Skin of body (tissue), 2 donors: ENCODE results near the gene ISOC2. TPM values are rescaled to one million over a fixed set of nuclear protein-coding genes. Genes with fewer than 3 reads are reported as not detected.
"Not testable (repeated sequence)": the region's sequence is repeated elsewhere in the genome, so short reads cannot be mapped to it uniquely, and the experiment has no call there.

Experiments
- DNase-seq: peaks from one replicate; lab custom pipeline; 2025; lab: John Stamatoyannopoulos, UW
- total RNA-seq: library from RNA; depleted of rRNA; stranded (reverse); fragments of >200 nt; gene quantifications from one replicate; pipeline ENCODE4 v1.2.3, GENCODE V29; 2014

The ISOC2 gene
- total RNA-seq, 1 donor from 2014 or later = 23.0 TPM

GRCh38 chr19:55460670-55461258 is 678 bp downstream of the ISOC2 start:
- DNase-seq = peak; percentile 75

DNA sequence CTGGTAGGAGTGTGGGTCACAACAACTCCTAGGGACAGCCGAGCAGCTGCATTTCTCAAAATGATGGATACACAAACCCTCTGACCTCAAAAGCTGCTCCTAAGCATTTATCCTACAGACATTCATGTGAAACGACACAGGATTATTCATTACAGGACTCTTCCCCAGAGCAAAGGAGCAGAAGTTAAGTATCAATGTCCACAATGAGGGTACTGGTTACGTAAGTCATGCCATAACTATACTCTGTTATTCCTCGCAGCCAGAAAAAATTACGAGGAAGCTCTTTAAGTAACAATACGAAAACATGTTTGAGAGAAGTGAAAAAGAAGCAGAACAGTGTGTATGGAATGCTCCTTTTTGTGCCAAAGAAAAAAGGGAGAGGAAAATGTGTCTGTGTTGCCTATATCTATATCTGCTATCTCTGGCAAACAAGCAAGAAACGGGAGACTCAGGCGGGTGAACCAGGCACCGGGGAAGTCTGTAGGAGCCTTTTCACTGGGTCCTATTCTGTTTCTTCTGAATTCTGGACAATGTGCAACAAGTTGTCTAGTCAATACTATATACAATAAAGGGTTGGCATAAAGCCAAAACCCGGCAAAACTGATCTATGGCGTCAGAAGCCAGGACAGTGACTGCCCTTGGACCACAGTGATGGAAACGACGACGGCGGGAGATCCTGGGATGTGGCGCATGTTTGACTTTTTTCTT is 1.3 kb downstream of the ISOC2 start:
- peak; percentile 55 for DNase-seq

DNA sequence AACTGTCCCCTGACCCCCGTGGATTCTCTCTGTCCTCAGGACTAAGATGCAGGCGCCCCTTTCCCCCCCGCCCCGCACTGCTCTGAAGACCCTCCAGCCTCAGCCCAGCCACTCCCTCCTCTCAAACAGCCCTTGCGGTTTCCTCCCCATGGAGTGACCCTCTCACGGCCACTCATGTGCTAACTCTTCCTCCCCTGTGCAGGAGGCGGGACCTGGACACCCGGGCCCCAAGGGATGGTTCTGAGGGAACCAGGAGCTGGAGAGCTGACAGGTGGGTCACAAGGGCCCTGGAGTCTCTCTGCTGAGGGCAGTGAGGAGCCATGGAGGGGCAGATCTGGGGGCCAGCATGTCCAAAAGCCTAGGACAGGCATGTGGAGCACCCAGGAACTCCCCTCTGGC is 1.9 kb downstream of the ISOC2 start:
- DNase-seq = no peak

DNA sequence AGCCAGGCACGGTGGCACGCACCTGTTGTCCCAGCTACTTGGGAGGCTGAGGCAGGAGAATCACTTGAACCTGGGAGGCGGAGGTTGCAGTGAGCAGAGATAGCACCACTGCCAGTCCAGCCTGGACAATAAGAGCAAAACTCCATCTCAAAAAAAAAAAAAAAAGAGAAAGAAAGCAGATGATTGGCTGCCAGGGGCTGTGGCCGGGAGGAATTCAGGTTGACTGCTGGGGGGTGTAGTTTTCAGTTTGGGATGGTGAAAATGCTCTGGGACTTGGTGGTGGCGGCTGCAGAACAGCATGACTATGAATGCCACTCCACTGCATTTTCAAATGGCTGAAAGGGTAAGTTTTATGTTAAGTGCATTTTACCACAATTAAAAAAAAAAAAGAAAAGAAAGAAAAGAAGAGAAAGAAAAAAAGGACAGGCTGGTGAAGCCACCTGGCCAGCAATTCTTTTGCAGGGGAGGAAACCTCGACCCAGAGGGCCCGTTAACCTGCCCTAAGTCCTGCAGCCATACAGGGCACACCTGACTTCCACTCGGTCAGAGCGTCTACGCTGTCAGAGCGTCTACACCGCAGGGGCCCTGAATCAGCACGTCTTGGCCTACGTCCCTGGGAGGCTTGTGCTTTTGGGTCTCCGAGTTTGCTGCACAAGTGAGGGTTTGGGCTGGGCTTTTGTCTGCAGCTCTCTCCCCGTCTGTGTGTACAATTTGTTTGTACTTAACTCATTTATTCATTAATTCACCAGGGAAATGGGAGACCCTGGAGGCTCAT is 3.6 kb downstream of the ISOC2 start:
- DNase-seq = no peak

GRCh38 chr19:55456347-55456746 is 5.1 kb downstream of the ISOC2 start:
- DNase-seq = no peak

GRCh38 chr19:55455576-55456235 is 5.7 kb downstream of the ISOC2 start:
- DNase-seq = no peak

DNA sequence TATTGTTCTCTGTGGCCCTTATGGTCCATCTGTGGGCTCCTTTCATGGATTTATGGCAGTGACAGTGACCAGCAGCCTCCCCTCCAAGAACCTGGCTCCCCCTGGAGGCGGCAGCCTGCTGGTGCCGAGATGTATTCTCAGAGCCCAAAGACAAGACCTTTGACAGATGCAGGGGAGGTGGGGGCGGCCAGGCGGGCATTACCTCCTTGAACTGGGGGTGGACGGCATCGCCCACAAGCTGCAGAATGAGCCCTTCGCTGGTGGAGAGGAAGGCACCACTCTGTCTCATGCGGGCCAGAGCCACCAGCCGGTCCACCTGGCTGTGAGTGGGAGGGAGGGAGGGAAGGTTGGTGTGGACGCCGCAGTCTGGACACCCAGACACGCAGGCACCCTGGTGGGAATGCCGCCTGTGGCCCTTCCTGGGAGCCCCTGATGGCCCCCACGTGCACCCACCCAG is 6.6 kb downstream of the ISOC2 start:
- DNase-seq = no peak

- DNase-seq = no peak
Measured at GRCh38 chr19:55453511-55454260, 7.8 kb downstream of the ISOC2 start.

DNA sequence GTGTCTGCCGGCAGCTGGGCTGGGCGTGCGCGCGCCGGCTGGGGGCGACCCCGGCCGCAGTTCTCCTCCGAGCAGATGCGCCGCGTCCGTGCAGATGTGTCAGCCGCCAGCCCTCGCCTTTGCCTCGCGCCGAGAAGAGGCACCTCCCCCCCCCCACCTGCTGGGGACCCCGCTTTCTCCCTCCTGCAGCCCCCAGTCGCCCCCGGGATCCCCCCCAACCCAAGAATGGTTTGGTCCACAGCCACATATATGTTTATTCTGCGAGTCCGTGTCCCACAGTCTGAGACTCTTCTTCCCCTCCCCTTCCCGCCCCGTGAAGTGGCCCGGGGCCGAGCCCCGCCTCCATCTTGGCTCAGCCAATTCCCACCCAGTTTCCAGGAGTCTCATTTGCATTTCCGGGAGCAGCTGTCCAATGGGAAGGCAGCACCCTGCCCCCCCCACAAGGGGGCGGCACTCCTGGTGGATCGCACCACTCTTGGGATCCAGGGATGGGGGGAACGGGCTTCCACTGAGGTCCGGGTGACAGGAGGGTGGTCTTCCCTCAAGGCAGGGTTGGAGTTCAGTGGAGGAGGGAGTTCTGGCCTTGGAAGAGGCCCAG is 8.6 kb downstream of the ISOC2 start:
- peak; percentile 88 for DNase-seq

DNA sequence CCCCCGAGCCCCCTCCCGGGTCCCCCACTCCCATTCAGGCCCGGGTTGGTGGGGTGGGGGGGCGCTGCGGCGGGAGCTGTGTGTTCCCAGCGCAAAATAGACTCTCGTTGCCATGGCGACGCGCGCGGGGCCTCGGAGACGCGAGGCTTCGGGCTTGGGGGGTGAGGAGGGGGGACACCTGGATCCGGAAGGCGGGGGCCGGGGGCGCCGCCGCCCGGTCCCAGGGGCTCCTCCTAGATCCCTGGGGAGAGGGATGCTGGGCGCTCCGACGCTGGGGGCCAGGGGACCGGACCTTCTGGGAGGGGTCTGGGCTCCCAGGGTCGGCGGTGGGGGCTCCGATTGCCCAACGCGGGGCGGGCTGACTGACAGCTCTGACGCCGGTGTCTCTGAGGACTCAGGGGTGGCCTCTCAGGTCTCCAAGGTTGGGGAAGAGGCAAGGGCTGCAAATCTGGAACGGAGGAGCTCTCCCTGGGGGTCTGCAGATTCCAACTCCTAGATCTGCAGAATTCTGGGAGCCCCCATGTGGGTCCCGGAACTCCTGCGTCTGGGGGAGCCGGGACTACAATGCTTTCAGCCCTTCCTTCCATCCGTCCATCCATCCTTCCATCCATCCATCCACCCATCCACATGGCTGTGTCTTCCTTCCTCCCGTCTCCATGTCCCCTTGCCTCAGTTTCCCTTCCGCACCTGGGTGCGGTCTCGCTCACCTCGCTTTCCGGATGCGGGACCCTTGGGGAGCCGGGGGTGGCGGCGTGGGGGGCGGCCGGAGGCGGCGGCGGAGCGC is 9.3 kb downstream of the ISOC2 start:
- no peak for DNase-seq

DNA sequence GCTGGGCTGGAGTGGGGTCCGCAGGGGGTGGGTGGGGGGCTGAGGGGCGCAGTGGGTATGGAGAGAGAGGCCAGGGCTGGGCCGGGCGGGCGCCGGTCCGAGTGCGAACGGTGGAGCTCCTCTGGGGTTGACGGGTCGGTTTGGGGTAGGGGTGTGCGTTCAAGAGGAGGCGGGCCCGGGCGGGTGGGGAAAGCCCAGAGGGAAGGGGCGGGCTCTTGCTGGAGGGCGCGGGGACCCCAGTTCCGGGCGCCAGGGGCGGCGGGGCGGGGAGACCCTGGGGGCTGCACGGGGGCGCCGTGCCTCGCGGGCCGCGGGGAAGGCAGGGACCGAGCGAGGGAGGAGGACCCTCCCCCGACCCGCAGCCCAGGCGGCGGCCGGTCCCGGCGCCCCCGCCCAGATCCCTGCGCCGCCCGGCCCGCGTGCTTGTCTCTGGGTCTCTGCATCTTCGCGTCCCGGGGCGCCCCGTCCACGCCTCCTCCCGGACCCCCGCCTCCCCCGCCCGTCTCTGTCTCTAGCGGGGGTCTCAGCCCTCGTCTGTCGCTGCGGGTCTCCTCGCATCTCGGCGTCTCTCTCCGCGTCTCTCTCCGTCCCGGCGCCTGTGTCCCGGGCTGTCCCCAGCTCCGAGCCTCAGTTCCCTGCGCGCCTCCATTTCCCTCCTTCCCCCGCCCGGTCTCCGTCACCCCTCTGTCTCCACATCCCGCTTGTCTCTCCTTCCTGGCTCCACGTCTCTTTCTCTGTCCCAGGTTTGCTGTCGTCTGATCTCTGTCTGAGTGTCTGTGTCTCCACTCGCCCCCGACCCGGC is 10.1 kb downstream of the ISOC2 start:
- DNase-seq = no peak

DNA sequence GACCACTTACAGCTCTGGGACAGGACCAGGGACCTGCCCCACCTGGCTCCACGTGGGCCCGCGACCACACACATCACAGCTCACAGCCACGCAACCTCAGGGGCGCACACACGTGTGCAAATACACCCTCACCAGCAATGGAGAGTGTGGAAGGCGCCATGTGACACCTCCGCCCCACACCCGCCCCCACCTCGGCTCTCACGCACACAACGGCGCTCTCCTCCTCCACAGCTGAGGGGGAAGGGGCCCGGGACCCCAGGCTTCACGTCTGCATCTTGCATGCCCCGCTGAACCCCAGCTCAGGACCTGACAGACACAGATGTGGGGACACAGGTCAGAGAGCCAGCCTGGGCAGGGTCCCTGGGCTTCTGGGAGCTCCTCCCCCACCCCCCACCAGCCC is 12.0 kb downstream of the ISOC2 start:
- DNase-seq = no peak

DNA sequence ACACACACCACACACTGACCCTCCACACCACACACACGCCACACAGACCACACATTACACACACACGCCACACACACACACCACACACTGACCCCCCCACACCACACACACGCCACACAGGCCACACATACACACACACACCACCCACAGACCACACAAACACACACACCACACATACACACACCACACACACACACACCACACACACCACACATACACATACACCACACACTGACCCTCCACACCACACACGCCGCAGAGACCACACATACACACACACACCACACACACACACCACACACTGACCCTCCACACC is 13.3 kb downstream of the ISOC2 start:
- DNase-seq = not testable (repeated sequence)

DNA sequence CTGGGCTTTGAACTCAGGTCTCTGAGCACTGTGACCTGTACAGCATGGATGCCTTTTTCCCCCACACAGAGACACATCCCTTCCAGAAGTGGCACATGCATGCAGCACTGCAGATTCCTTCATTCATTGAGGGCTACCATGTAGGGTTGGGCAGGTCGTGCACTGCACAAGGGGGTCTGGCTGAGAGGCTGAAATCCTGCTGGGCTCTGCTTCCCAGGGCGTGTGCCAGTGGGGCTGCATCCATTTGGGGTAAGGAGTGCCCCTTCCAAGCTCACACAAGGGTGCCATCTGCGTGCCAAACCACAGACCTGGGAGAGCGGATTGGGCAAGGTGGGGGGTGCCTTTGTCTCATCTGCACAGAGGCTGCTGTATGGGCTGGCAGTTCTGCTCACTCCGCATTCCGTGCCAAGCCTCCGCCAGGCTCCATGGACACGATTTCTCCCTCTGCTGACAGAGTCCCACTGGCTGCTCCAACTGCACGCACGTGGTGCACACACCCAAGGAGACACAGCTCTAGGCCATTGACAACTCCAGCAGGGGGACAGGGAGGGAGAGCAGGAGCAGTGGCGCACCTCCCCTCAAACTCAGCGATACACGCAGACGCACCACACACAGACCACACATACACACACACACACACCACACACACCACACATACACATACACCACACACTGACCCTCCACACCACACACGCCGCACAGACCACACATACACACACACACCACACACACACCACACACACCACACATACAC is 13.8 kb downstream of the ISOC2 start:
- peak; percentile 28 for DNase-seq

DNA sequence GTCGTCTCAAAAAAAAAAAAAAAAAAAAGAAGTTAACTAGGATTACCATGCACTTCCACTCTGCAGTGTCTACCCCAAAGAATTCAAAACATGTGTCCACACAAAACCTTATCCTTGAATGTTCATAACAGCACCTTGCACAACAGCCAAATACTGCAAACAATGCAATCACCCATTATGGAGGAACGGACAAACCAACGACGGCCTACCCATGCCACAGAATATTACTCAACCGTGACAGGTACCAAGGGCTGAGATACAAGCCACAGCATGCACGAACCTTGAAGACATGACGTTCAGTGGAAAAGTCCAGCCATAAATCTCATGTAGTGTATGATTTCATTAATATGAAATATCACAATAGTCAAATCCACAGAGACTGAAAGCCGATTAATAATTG is 15.4 kb downstream of the ISOC2 start:
- no peak for DNase-seq

GRCh38 chr19:55444646-55445045 is 16.8 kb downstream of the ISOC2 start:
- no peak for DNase-seq

DNA sequence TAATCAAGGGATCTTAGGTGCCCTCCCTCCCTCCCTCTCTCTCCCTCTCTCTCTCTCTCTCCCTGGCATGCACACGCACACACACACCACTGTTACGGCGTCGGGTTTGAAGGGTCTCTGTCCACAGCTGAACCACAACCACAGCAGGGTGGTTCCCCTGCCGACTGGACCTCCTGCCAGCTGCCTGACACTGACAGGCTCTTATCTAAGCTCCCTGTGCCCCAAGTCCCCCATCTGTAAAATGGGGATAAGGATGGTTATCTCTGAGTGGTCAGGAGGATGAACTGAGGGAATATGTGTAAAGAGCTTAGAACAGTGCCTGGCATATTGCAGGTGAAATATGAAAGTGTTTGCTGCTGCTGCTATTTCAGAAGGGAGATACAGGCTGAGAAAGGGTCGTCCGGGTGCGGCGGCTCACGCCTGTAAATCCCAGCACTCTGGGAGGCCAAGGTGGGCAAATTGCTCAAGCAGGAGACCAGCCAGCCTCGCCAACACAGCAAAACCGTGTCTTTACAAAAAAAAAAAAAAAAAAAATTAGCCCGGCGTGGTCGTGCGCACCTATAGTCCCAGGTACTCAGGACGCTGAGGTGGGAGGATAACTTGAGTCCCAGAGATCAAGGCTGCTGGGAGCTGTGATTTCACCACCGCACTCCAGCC is 17.5 kb downstream of the ISOC2 start:
- DNase-seq = no peak
